Right cardiac atrium (tissue), 5 donors: Measurements from ENCODE around the gene BCAR1. TPM values are rescaled to one million over a fixed set of nuclear protein-coding genes. Genes with fewer than 3 reads are reported as not detected.

Experiments used
- ATAC-seq, 2 donors: fragments of 200-7000 bp; cut with Tn5 transposase; one replicate each; pipeline versions ENCODE4 v1.8.0 to v1.9.1; 2020; ENCODE audit warnings: moderate library complexity in 2 of 2, mild to moderate bottlenecking in 1 of 2
- DNase-seq, 3 donors: peaks; one replicate each; pipeline ENCODE4 v3.0.0-alpha.2; 2020
- H3K27ac ChIP-seq: one replicate; pipeline ENCODE4 v1.5.1; 2013; ENCODE audit warnings: mild to moderate bottlenecking, low read length, control low read depth, moderate library complexity
- H3K27me3 ChIP-seq: one replicate; pipeline ENCODE4 v1.6.1; 2013; ENCODE audit not compliant: control insufficient read depth, insufficient read depth
- H3K4me1 ChIP-seq: one replicate; pipeline ENCODE4 v1.6.1; 2013; ENCODE audit warnings: low read length; ENCODE audit not compliant: control insufficient read depth, insufficient read depth
- H3K4me3 ChIP-seq: one replicate; pipeline ENCODE4 v1.5.1; 2013; ENCODE audit warnings: low read length, control low read depth
- H3K9me3 ChIP-seq: one replicate; pipeline ENCODE4 v1.6.1; 2013; ENCODE audit warnings: low read length; ENCODE audit not compliant: control insufficient read depth
- WGBS: extraction: QIAGEN DNeasy Blood & Tissue Kit; methylation state at CpG from one replicate; pipeline ENCODE4 v1.1.7; 2013; 5-methylcytosine and 5-hydroxymethylcytosine counted together
- intact Hi-C, 4 donors: fragments of 100-400 bp; cut with DNase I; formaldehyde crosslinking; loops; one replicate each; pipeline versions ENCODE4 v1.11.0 to v1.14.0; 2022 to 2023
- polyA plus RNA-seq: library from polyadenylated mRNA; stranded (reverse); fragments of 200-250 nt; gene quantifications from one replicate; pipeline ENCODE4 v1.2.3, GENCODE V29; 2013
- total RNA-seq, 4 donors: library from RNA; stranded (reverse); fragmentation: NEBNext Ultra II Directional; extraction: Animal tissue kit (Norgen Biotek cat#: 25700); gene quantifications; one replicate each; pipeline ENCODE4 v1.2.1, GENCODE V29; 2021
- donor health status: healthy with polysubstance abuse.
- donor health status: DM: no; HTN: yes; CAD: no.
- donor health status: DM: no; HTN: no; CAD: no.
- donor health status: DM: no; HTN: yes; CAD: no; lungs with severe emphysema.
- donor health status: DM: yes; HTN: yes; CAD: no.

BCAR1 gene
- total and polyA plus RNA-seq, 5 donors, result 53.1 to 68.8 (median 67.9) TPM

DNA sequence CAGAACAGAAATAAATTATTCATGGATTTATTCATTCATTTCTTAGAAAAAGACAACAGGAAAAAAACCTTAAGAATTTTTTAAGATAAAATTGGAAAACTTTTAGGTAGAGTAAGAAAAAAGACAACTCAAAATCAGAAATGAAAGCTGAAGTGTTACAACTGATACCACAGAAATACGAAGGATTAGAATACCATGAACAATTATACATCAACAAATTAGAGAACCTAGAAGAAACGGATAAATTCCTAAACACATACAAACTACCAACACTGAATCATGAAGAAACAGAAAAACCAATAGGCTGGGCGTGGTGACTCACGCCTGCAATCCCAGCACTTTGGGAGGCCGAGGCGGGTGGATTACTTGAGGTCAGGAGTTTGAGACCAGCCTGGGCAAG is 72.2 kb downstream of the BCAR1 start:
- no peaks in the 10 kb centered on the region for H3K27me3 ChIP-seq
- DNase-seq, result no peak
- no peaks in the 10 kb centered on the region for H3K4me1 ChIP-seq
- peaks cover 5% of the 10 kb centered on the region for H3K9me3 ChIP-seq
- no peak for ATAC-seq
- H3K27ac ChIP-seq, result no peak overlapping the region
- intact Hi-C loops, result no loop called here
- no peak overlapping the region for H3K4me3 ChIP-seq
- 93% methylated on average over 6 of the region's 6 CpGs for WGBS

Other genes starting within 250 kb of the BCAR1 start
- 10 to 100 TPM; 28.2 to 55.9 (median 39.5) TPM for gene LDHD, start 134.8 kb downstream of the BCAR1 start, total RNA-seq
- 56.5 TPM for gene LDHD, start 134.8 kb downstream of the BCAR1 start, polyA plus RNA-seq
- gene ZFP1, start 103.1 kb downstream of the BCAR1 start, total RNA-seq, result 10 to 100 TPM in 1 of 4 donors, 1 to 10 TPM in 3; 6.4 to 11.2 (median 9.1) TPM
- 3.8 TPM for gene ZFP1, start 103.1 kb downstream of the BCAR1 start, polyA plus RNA-seq
- gene CTRB2, start 44.5 kb downstream of the BCAR1 start, total RNA-seq, result 1 to 10 TPM in 1 of 4 donors, not detected in 3; 2.9 TPM
- gene CTRB2, start 44.5 kb downstream of the BCAR1 start, polyA plus RNA-seq, result 0.14 TPM
- gene CTRB1, start 32.6 kb downstream of the BCAR1 start, total RNA-seq, result under 1 TPM in 1 of 4 donors, not detected in 3; 0.62 TPM
- gene CTRB1, start 32.6 kb downstream of the BCAR1 start, polyA plus RNA-seq, result 0.27 TPM
- 10 to 100 TPM; 23.7 to 36.8 (median 27.6) TPM for gene CFDP1, start 181.9 kb upstream of the BCAR1 start, total RNA-seq
- gene CFDP1, start 181.9 kb upstream of the BCAR1 start, polyA plus RNA-seq, result 40.8 TPM
- 10 to 100 TPM; 10.9 to 11.2 (median 11.0) TPM for gene TMEM170A, start 213.1 kb upstream of the BCAR1 start, total RNA-seq
- gene TMEM170A, start 213.1 kb upstream of the BCAR1 start, polyA plus RNA-seq, result 7.2 TPM
- gene CHST6, start 243.8 kb upstream of the BCAR1 start, total RNA-seq, result 1 to 10 TPM; 3.1 to 9.9 (median 4.3) TPM
- gene CHST6, start 243.8 kb upstream of the BCAR1 start, polyA plus RNA-seq, result 1.9 TPM